NK-92 (cell line): ENCODE measurements around the gene MYBL2.
"Not testable (repeated sequence)": the region's sequence is repeated elsewhere in the genome, so short reads cannot be mapped to it uniquely, and the experiment has no call there.

Experiments
- DNase-seq: peaks from one replicate; lab custom pipeline; 2025; ENCODE audit not compliant: unreplicated experiment; lab: John Stamatoyannopoulos, UW

Gene MYBL2

DNA sequence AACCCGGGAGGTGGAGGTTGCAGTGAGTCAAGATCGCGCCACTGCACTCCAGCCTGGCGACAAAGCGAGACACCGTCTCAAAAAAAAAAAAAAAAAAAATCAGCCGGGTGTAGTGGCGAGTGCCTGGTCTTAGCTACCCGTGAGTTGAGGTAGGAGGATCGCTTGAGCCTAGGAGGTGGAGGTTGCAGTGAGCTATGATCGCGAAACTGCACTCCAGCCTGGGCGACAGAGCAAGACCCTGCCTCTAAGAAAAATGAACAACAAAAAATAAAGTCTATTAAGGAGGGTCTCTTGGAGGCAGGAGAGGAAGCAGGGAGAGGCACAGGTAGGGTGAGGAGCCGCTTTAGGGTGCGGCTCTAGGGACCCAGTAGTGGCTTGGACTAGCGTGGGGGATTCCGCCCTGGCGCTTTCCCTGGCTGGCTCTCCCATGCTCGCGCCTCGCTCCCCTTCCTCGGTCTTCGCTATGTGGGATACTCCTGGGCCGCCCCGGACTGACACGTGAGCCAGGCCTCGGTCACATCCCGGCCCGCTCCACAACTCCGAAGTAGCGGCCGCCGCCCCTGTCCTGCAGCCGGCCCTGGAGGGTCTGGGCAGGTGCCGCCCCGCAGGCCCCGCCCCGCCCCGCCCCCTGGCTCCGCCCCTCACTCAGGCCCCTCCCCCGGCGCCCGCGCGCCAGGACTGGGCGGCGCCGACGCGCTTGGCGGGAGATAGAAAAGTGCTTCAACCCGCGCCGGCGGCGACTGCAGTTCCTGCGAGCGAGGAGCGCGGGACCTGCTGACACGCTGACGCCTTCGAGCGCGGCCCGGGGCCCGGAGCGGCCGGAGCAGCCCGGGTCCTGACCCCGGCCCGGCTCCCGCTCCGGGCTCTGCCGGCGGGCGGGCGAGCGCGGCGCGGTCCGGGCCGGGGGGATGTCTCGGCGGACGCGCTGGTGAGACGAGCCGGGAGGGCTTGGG lies at the start of gene MYBL2:
MYBL2 (plus strand) TSS at position 739 of the 953 bp plus-strand sequence; CDS start at position 909, 170 bp downstream.
- DNase-seq, result no peak

- no peak for DNase-seq
Measured at GRCh38 chr20:43631598-43631997, 35.3 kb upstream of the MYBL2 start.

- DNase-seq, result no peak
Measured at GRCh38 chr20:43636429-43636828, 30.5 kb upstream of the MYBL2 start.

GRCh38 chr20:43642548-43642947 lies 24.4 kb upstream of the MYBL2 start:
- no peak for DNase-seq

DNA sequence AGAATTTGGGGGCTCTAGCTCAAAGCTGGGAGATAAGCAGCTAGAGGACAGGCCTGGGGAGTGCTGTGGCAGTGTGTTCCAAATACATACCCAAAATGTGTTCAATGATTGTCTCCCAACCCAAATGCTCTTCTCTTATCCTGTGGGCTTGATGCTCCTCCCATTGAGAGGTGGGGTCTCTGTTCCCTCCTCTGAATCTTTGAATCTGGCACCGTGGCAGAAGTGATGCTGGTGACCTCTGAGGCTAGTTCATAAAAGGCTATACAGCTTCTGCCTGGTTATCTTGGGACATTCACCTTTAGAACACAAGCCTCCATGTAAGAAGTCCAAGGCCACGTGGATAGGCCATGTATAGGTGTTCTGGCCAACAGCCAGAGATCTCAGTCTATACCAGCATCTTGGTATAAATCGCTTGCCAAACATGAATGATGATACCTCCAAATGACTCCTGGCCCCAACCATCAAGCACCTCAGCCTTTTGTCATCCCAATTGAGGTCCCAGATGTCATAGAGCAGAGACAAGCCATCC lies 15.9 kb upstream of the MYBL2 start:
- DNase-seq, result no peak

DNA sequence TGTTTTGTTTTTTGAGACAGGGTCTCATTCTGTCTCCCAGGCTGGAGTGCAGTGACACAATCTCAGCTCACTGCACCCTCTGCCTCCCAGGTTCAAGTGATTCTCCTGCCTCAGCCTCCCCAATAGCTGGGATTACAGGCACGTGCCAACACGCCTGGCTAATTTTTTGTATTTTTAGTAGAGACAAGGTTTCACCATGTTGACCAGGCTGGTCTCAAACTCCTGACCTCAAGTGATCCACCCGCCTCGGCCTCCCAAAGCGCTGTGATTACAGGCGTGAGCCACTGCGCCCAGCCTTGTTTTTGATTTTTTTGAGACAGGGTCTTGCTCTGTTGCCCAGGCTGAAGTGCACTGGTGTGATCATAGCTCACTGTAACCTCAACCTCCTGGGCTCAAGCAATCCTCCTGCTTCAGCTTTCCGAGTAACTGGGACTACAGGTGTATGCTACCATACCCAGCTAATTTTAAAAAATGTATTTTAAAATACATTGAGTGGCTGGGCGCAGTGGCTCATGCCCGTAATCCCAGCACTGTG lies 15.2 kb upstream of the MYBL2 start:
- not testable (repeated sequence) for DNase-seq

GRCh38 chr20:43653966-43654365 lies 12.9 kb upstream of the MYBL2 start:
- DNase-seq, result no peak

DNA sequence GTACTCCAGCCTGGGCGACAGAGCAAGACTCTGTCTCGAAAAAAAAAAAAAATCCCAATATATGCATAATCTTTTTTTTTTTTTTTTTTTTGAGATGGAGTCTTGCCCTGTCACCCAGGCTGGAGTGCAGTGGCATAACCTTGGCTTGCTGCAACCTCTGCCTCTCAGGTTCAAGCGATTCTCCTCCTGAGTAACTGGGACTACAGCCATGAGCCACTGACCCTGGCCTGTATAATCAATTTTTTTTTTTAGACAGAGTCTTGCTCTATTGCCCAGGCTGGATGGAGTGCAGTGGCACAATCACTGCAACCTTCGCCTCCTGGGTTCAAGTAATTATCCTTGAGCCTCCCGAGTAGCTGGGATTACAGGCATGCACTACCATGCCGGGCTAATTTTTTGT lies 11.7 kb upstream of the MYBL2 start:
- DNase-seq, result not testable (repeated sequence)

GRCh38 chr20:43655937-43656336 lies 11.0 kb upstream of the MYBL2 start:
- DNase-seq, result no peak

GRCh38 chr20:43658069-43658722 lies 8.7 kb upstream of the MYBL2 start:
- no peak for DNase-seq

GRCh38 chr20:43658723-43659419 lies 8.0 kb upstream of the MYBL2 start:
- no peak for DNase-seq

DNA sequence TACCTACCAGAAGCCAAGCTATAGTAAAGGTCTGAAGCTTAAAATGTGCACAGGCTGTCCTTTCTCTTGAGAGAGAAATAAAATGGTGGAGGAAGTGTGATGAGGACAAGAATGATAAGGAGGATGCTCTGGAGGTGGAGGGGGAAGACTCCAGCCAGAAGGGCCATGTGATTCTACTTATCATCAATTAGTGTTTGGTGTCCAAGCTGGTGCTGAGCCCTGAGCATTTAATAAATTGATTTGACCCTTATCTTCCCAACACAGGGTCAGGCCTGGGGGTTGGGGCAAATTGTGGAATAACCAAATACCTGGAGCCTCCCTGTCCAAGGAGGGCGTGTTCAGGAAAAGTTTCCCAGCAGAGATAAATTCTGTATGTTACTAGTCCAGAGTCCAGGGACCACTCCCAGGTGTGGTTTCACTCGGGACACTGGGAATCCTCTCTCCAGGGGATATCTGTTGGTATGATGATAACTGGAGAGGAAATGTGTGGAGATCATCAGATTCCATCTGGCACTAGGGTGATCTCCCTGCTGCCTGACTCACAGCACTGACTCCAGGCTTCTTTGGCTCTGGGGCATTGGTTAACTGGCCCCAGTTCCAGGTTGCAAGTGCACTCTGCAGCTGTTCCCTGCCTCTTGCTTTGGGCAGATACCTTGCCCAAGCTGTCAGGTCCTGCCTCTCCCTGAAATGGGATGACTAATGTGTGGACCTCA lies 3.8 kb upstream of the MYBL2 start:
- no peak for DNase-seq

GRCh38 chr20:43665466-43666176 lies 1.3 kb upstream of the MYBL2 start:
- no peak for DNase-seq

DNA sequence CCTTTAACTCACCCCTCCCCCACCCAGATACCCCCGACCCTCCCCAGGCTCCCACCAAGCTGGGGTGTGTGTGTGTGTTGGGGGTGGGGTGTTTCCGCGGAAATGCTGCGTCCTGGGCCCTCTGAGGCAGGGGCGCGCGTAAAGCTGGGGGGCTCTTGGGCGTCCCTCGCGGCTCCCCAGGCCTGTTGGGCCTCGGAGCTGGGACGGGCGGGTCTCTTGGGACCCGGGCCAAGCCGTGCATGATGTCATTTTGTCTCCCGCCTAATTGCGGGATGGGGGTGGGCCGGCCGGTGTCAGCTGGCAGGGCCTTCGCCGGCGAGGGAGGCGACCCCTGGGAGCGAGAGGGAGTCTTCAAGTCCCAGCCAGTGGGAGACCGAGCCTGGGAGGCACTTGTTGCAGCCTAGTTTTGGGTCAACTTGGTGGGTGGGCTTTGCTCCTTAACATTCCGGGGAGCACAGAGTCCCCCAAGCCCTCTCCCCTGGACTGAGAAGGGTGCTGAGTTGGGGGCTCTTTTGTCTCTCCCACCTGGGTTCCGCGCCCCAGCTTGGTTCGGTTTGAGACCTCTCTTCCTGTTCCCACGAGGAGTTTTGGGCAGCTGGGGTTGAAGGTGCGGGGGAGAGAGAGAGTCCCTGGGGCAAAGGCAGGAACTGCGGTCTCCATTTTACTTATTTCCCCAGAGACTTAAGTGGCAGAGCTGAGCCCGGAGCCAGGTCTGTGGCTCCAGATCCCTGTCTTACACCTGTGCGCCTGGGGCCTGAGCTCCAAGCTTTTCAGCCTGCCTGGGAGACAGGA lies 623 bp downstream of the MYBL2 start:
- no peak for DNase-seq

DNA sequence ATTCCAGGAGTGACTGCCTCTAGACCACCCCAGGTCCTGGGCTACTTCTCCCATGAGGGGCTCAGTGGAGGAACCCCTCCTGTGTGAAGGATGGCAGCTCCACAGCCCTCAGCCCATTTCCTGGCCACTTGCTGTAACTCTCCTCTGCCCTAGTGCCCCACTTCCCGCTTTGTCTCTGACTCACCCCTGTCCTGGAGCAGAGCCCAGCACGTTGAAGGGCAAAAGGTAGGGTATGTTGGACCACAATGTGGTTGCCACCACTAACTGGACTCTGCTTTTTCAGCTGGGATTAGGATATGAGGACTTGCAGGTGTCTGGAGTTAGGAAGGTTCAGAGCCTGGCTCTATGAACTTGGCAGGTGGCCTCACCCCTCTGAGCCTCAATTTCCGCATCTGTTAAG lies 2.4 kb downstream of the MYBL2 start:
- DNase-seq, result no peak

GRCh38 chr20:43670423-43670822 lies 3.5 kb downstream of the MYBL2 start:
- no peak for DNase-seq

DNA sequence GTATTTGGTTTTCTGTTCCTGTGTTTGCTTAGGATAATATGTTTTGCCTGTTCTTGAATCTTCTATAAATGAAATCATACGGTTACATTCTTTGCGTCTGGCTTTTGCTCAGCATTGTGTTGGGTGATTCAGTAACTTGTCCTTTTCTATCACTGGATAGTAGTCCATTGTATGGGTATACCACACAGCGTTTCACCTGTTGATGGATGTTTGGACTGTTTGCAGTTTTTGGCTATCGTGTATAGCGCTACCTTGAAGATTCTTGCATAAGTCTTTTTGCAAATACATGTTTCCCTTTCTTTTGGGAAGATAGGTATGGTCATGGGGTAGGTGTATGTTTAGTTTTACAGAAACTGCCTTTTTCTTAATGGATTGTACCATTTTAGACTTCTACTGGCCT lies 9.5 kb downstream of the MYBL2 start:
- DNase-seq, result no peak

DNA sequence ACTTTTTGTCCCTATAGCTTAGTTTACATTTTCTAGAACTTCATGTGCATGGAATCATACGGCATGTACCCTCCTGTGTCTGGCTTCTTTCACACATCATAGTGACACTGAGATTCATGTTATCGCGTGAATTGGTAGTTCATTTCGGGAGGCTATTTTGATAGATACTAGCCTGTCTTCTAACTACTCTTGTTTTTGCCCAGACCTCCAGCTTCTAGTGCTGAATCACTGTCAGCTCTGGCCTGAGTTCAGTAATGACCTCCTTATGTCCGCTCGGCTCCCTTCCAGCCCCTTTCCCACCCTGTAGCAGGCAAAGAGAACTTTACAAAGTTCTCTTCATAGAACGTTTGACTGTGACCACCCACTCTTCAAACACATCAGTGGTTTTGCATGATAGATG lies 14.1 kb downstream of the MYBL2 start:
- no peak for DNase-seq

DNA sequence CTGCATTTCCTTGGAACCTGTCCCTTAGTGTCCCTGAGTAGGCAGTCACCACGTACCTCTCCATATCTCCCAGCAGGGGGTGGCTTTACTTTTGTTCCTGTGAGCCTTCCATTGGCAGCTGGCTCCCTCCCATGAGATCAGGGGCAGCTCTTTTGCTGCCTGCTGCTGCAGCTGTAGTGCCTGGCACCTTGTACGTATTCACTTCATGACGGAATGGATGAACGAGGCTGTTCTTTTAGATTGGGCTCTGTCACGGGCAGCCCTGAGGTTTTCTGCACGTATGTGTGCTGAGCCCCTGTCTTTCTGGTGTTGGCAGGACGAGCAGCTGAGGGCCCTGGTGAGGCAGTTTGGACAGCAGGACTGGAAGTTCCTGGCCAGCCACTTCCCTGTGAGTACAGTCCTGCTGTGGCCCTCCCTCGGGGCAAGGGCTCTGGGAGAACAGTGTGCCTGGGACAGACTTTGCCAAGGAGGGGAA lies 14.6 kb downstream of the MYBL2 start:
- no peak for DNase-seq
